ENCODE data around the gene FAM53C.
A peak's percentile ranks its signal among the peaks of the same experiment; 100 is the strongest.

The FAM53C gene

GRCh38 chr5:138336952-138337684 is 948 bp upstream of the FAM53C start:
- no peaks in the 10 kb centered on the region for H3K9me3 ChIP-seq (ENCODE audit: control insufficient read depth, insufficient read depth, low read depth, low read length)
- H3K27me3 ChIP-seq (ENCODE audit: control insufficient read depth, insufficient read depth, low read length), result no peaks in the 10 kb centered on the region
- peak overlapping the region; percentile 73 for H3K4me3 ChIP-seq (ENCODE audit: low read depth, low read length)
- H3K4me1 ChIP-seq (ENCODE audit: control insufficient read depth, insufficient read depth, low read length), result peaks cover 15% of the 10 kb centered on the region; the same call in 1 of the 2 replicates
- peaks cover 24% of the 10 kb centered on the region for H3K36me3 ChIP-seq (ENCODE audit: control insufficient read depth, insufficient read depth, low read length)
- H3K9ac ChIP-seq (ENCODE audit: low read length), result peak overlapping the region; percentile 99
- H3K27ac ChIP-seq (ENCODE audit: low read depth, low read length), result peak overlapping the region; percentile 100

DNA sequence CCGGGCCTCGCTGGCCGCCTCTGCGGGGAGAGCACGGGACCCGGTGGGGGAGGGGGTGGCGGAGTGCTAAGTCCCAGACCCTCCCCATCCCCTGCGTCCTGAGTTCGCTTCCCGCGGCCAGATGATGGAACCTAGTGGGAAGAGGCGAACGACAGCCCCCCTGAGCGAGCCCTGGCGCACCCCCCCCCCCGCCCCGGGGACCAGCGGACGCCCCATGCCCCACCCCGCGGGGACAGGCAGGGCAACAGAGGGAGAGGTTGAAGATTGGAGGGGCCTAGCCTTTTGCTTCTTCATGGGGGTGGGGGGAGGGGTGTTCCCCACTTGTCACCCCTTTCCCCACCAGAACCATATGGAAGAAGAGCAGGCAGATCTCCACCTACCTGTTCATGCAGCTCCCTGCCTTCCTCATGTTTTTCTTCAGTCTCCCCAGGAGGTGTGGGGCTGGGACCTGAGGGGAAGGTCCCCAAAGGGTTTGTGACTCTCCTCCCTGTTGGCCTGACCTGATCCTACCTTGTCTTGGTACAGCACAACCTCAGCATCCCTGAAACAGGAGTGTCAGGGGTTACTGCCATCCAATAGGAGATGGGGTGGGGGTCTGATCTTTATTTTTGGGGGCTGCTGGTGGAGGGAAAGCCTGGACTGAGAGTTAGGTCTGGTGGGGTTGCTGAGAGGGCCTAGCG is 485 bp downstream of the FAM53C start:
- Histone ChIP-seq H3K4me3 (ENCODE audit: low read depth, low read length) (peak overlapping the region; percentile 73), H3K9me3 (ENCODE audit: control insufficient read depth, insufficient read depth, low read depth, low read length) (no peaks in the 10 kb centered on the region), H3K27me3 (ENCODE audit: control insufficient read depth, insufficient read depth, low read length) (no peaks in the 10 kb centered on the region), H3K4me1 (ENCODE audit: control insufficient read depth, insufficient read depth, low read length) (peaks cover 15% of the 10 kb centered on the region; the same call in 1 of the 2 replicates), H3K27ac (ENCODE audit: low read depth, low read length) (peak overlapping the region; percentile 63), H3K9ac (ENCODE audit: low read length) (peak overlapping the region; percentile 99), H3K36me3 (ENCODE audit: control insufficient read depth, insufficient read depth, low read length) (peaks cover 32% of the 10 kb centered on the region)

GRCh38 chr5:138339091-138339456 is 1.0 kb downstream of the FAM53C start:
- Histone ChIP-seq H3K27ac (ENCODE audit: low read depth, low read length) (peak overlapping the region; percentile 63), H3K9me3 (ENCODE audit: control insufficient read depth, insufficient read depth, low read depth, low read length) (no peaks in the 10 kb centered on the region), H3K27me3 (ENCODE audit: control insufficient read depth, insufficient read depth, low read length) (no peaks in the 10 kb centered on the region), H3K4me1 (ENCODE audit: control insufficient read depth, insufficient read depth, low read length) (peaks cover 15% of the 10 kb centered on the region; the same call in 1 of the 2 replicates), H3K4me3 (ENCODE audit: low read depth, low read length) (peak overlapping the region; percentile 73), H3K36me3 (ENCODE audit: control insufficient read depth, insufficient read depth, low read length) (peaks cover 37% of the 10 kb centered on the region), H3K9ac (ENCODE audit: low read length) (peak overlapping the region; percentile 90)

DNA sequence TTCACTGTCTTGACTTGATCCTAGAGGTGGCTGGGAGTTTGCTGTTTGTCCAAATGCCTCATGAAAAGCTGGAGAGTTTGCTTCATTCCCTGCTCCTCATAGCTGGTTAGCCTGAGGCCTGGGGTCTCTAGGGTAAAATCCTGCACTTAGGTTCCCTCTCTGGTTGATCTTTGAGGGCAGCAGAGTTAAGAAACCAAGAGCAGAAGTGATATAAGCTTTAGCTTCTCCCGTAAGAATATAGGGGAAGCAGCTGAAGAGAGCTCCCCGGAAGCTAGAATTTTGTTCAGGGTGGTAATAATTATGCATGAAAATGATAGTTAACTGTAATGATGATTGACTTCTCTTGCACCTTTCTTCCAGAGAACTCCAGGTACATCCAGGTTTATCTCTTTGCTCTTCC is 1.4 kb downstream of the FAM53C start:
- H3K4me3 ChIP-seq (ENCODE audit: low read depth, low read length), result peak overlapping the region; percentile 73
- peak overlapping the region; percentile 63; the same call in 1 of the 2 replicates for H3K27ac ChIP-seq (ENCODE audit: low read depth, low read length)
- H3K27me3 ChIP-seq (ENCODE audit: control insufficient read depth, insufficient read depth, low read length), result no peaks in the 10 kb centered on the region
- H3K9me3 ChIP-seq (ENCODE audit: control insufficient read depth, insufficient read depth, low read depth, low read length), result no peaks in the 10 kb centered on the region
- H3K4me1 ChIP-seq (ENCODE audit: control insufficient read depth, insufficient read depth, low read length), result peaks cover 15% of the 10 kb centered on the region; the same call in 1 of the 2 replicates
- H3K36me3 ChIP-seq (ENCODE audit: control insufficient read depth, insufficient read depth, low read length), result peaks cover 41% of the 10 kb centered on the region
- H3K9ac ChIP-seq (ENCODE audit: low read length), result peak overlapping the region; percentile 90

GRCh38 chr5:138340008-138340407 is 1.9 kb downstream of the FAM53C start:
- H3K36me3 ChIP-seq (ENCODE audit: control insufficient read depth, insufficient read depth, low read length), result peaks cover 46% of the 10 kb centered on the region
- no peaks in the 10 kb centered on the region for H3K27me3 ChIP-seq (ENCODE audit: control insufficient read depth, insufficient read depth, low read length)
- no peaks in the 10 kb centered on the region for H3K9me3 ChIP-seq (ENCODE audit: control insufficient read depth, insufficient read depth, low read depth, low read length)
- no peak overlapping the region for H3K27ac ChIP-seq (ENCODE audit: low read depth, low read length)
- no peak overlapping the region for H3K9ac ChIP-seq (ENCODE audit: low read length)
- H3K4me3 ChIP-seq (ENCODE audit: low read depth, low read length), result peak overlapping the region; percentile 73
- H3K4me1 ChIP-seq (ENCODE audit: control insufficient read depth, insufficient read depth, low read length), result peaks cover 15% of the 10 kb centered on the region; the same call in 1 of the 2 replicates

DNA sequence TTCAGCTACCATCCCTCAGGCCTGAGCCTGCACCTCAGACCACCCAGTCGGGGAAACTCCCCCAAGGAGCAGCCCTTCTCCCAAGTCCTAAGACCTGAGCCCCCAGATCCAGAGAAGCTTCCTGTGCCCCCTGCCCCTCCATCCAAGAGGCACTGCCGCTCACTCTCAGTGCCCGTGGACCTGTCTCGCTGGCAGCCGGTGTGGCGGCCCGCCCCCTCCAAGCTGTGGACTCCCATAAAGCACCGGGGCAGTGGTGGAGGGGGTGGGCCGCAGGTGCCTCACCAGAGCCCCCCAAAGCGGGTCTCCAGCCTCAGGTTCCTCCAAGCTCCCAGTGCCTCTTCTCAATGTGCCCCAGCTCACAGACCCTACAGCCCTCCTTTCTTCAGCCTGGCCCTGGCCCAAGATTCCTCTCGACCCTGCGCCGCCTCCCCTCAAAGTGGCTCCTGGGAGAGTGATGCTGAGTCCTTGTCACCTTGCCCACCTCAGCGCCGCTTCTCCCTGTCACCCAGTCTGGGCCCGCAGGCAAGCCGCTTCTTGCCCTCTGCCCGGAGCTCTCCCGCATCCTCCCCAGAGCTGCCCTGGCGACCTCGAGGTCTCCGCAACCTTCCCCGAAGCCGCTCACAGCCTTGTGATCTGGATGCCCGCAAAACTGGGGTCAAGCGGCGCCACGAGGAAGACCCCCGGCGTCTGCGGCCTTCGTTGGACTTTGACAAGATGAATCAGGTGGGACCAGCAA is 7.0 kb downstream of the FAM53C start:
- no peaks in the 10 kb centered on the region for H3K27me3 ChIP-seq (ENCODE audit: control insufficient read depth, insufficient read depth, low read length)
- H3K27ac ChIP-seq (ENCODE audit: low read depth, low read length), result no peak overlapping the region
- peaks cover 91% of the 10 kb centered on the region for H3K36me3 ChIP-seq (ENCODE audit: control insufficient read depth, insufficient read depth, low read length)
- H3K9me3 ChIP-seq (ENCODE audit: control insufficient read depth, insufficient read depth, low read depth, low read length), result no peaks in the 10 kb centered on the region
- no peak overlapping the region for H3K9ac ChIP-seq (ENCODE audit: low read length)
- no peaks in the 10 kb centered on the region for H3K4me1 ChIP-seq (ENCODE audit: control insufficient read depth, insufficient read depth, low read length)
- no peak overlapping the region for H3K4me3 ChIP-seq (ENCODE audit: low read depth, low read length)

GRCh38 chr5:138346889-138347288 is 8.8 kb downstream of the FAM53C start:
- Histone ChIP-seq H3K27me3 (ENCODE audit: control insufficient read depth, insufficient read depth, low read length) (no peaks in the 10 kb centered on the region), H3K36me3 (ENCODE audit: control insufficient read depth, insufficient read depth, low read length) (peaks cover 73% of the 10 kb centered on the region), H3K4me3 (ENCODE audit: low read depth, low read length) (no peak overlapping the region), H3K4me1 (ENCODE audit: control insufficient read depth, insufficient read depth, low read length) (no peaks in the 10 kb centered on the region), H3K9ac (ENCODE audit: low read length) (no peak overlapping the region), H3K9me3 (ENCODE audit: control insufficient read depth, insufficient read depth, low read depth, low read length) (peaks cover under 1% of the 10 kb centered on the region; the same call in 1 of the 2 replicates), H3K27ac (ENCODE audit: low read depth, low read length) (no peak overlapping the region)

- H3K4me3 ChIP-seq (ENCODE audit: low read depth, low read length), result no peak overlapping the region
- peaks cover 51% of the 10 kb centered on the region for H3K36me3 ChIP-seq (ENCODE audit: control insufficient read depth, insufficient read depth, low read length)
- no peak overlapping the region for H3K9ac ChIP-seq (ENCODE audit: low read length)
- H3K9me3 ChIP-seq (ENCODE audit: control insufficient read depth, insufficient read depth, low read depth, low read length), result peaks cover 4% of the 10 kb centered on the region; the same call in 1 of the 2 replicates
- 0 out of 2 replicates have a peak, but pooled peaks cover 8% of the 10 kb centered on the region for H3K4me1 ChIP-seq (ENCODE audit: control insufficient read depth, insufficient read depth, low read length)
- no peaks in the 10 kb centered on the region for H3K27me3 ChIP-seq (ENCODE audit: control insufficient read depth, insufficient read depth, low read length)
- H3K27ac ChIP-seq (ENCODE audit: low read depth, low read length), result no peak overlapping the region
Measured at GRCh38 chr5:138349852-138350562, 11.9 kb downstream of the FAM53C start.

DNA sequence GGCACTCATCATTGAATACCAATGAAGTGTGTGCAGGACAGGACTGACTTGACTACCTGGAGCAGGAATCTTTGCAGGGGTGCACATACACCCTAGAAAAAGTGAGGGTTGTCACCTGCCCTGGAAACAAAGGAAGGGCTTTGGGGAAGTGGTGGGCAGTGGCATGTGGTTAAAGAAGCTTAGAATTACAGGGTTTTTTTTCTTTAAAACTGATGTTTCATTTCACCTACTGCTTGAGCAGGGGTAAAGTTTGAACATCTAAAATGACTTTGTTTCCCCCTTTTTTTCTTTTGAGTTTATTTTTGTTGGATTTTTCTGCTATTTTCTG is 12.5 kb downstream of the FAM53C start:
- no peak overlapping the region for H3K27ac ChIP-seq (ENCODE audit: low read depth, low read length)
- peaks cover 45% of the 10 kb centered on the region for H3K36me3 ChIP-seq (ENCODE audit: control insufficient read depth, insufficient read depth, low read length)
- H3K27me3 ChIP-seq (ENCODE audit: control insufficient read depth, insufficient read depth, low read length), result no peaks in the 10 kb centered on the region

GRCh38 chr5:138351056-138351455 is 13.0 kb downstream of the FAM53C start:
- peaks cover 40% of the 10 kb centered on the region for H3K36me3 ChIP-seq (ENCODE audit: control insufficient read depth, insufficient read depth, low read length)
- H3K9me3 ChIP-seq (ENCODE audit: control insufficient read depth, insufficient read depth, low read depth, low read length), result peaks cover 4% of the 10 kb centered on the region; the same call in 1 of the 2 replicates
- H3K27ac ChIP-seq (ENCODE audit: low read depth, low read length), result no peak overlapping the region
- H3K4me3 ChIP-seq (ENCODE audit: low read depth, low read length), result no peak overlapping the region
- no peak overlapping the region for H3K9ac ChIP-seq (ENCODE audit: low read length)
- H3K27me3 ChIP-seq (ENCODE audit: control insufficient read depth, insufficient read depth, low read length), result no peaks in the 10 kb centered on the region
- H3K4me1 ChIP-seq (ENCODE audit: control insufficient read depth, insufficient read depth, low read length), result peaks cover 13% of the 10 kb centered on the region; the same call in 1 of the 2 replicates

More for the DNA sequence above, 12.5 kb downstream of the FAM53C start:
- Histone ChIP-seq H3K4me3 (ENCODE audit: low read depth, low read length) (no peak overlapping the region), H3K9me3 (ENCODE audit: control insufficient read depth, insufficient read depth, low read depth, low read length) (peaks cover 4% of the 10 kb centered on the region; the same call in 1 of the 2 replicates), H3K4me1 (ENCODE audit: control insufficient read depth, insufficient read depth, low read length) (peaks cover 13% of the 10 kb centered on the region; the same call in 1 of the 2 replicates), H3K9ac (ENCODE audit: low read length) (no peak overlapping the region)

Data from HUES6 (cell line).